GM12874 (cell line): Measurements from ENCODE around the gene ENPP7.

ENCODE experiments used
- TF ChIP-seq, protein P1 (sequence below): IDR thresholded peaks from 2 replicates; pipeline ENCODE4 v1.5.1; 2011; ENCODE audit warnings: low read depth, mild to moderate bottlenecking, control low read depth, low read length, moderate library complexity; ENCODE audit not compliant: insufficient read depth

Gene ENPP7, protein sequence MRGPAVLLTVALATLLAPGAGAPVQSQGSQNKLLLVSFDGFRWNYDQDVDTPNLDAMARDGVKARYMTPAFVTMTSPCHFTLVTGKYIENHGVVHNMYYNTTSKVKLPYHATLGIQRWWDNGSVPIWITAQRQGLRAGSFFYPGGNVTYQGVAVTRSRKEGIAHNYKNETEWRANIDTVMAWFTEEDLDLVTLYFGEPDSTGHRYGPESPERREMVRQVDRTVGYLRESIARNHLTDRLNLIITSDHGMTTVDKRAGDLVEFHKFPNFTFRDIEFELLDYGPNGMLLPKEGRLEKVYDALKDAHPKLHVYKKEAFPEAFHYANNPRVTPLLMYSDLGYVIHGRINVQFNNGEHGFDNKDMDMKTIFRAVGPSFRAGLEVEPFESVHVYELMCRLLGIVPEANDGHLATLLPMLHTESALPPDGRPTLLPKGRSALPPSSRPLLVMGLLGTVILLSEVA

DNA sequence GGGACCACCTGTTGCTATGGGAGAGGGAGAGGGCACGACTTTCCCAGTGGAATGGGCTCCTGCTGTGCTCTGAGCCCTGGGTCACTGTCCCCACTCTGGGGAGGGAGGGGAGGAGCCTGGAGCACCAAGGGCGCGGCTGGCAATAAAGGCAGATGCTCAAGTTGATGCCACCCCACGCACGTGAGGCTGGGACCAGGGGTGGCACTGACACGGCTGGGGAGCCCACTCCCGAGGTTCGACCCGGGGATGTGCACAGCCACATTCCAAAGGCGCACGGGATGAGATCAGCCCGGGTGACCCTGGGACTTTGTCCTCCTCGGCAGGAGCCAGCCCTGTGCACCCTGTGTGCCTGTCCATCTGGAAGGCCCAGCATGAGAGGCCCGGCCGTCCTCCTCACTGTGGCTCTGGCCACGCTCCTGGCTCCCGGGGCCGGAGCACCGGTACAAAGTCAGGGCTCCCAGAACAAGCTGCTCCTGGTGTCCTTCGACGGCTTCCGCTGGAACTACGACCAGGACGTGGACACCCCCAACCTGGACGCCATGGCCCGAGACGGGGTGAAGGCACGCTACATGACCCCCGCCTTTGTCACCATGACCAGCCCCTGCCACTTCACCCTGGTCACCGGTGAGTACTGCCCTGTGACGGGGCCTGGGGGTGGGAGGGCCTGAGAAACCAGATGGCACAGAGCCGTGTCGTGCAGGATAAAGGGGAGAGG lies at the start of gene ENPP7:
Gene ENPP7 (plus strand): TSS at position 175 of the 715 bp plus-strand sequence. CDS start 197 bp downstream, at position 372.
- TF ChIP-seq, protein P1, sequence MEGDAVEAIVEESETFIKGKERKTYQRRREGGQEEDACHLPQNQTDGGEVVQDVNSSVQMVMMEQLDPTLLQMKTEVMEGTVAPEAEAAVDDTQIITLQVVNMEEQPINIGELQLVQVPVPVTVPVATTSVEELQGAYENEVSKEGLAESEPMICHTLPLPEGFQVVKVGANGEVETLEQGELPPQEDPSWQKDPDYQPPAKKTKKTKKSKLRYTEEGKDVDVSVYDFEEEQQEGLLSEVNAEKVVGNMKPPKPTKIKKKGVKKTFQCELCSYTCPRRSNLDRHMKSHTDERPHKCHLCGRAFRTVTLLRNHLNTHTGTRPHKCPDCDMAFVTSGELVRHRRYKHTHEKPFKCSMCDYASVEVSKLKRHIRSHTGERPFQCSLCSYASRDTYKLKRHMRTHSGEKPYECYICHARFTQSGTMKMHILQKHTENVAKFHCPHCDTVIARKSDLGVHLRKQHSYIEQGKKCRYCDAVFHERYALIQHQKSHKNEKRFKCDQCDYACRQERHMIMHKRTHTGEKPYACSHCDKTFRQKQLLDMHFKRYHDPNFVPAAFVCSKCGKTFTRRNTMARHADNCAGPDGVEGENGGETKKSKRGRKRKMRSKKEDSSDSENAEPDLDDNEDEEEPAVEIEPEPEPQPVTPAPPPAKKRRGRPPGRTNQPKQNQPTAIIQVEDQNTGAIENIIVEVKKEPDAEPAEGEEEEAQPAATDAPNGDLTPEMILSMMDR: no peak

DNA sequence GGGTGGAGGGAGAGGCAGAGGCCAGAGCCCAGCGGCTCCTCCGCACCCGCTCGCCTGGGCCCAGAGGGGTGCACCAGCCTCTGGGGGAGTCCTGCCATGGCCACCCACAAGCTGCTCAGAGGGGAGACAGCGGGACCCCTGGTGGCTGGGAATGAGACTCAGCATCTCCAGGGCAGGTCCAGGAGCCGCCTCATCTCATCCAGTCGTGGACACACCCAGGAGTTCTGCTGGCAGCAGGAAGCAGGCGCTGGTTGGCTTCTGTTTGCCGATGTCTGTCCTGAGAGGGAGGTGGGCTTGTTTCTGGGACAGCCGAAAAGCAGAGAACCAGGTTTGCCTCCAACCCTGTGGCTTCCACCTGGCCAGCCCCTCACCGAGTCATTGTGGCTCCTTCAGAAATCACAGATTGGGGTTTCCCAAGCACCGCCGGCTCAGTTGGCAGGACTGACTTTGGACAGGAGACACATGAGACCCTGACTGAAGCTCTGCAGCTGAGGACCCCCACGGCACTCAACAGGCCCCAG lies 49.6 kb upstream of the ENPP7 start:
- TF ChIP-seq, protein P1: no peak

DNA sequence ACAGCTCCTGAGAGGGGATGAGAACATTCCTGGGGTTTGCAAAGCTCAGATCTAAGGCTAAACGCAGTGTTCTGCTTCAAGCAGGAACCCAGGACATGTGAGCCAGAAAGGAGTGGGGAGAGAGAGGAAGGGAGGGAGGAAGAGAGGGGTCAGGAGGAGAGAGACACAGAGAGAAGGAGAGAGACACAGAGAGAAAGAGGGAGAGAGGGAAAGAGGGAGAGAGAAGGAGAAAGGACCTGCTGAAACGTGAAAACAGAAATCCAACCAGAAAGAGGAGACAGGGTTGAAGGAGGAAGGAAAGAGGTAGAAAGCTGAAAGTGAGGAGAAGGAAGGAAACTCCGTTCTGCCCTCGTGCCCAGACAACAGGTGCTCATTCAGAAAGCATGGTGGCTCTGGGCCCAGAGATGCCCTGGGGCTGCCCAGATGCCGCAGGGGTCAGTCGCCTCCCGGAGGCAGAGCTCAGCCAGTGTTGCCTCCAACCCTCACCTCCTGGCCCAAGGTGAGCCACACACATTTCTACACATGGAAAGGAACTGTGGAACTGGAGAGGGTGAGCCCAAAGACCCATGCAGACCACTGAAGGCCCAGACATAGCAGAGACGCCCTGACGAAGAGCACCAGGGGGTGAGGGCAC lies 49.0 kb upstream of the ENPP7 start:
- TF ChIP-seq, protein P1: no peak

DNA sequence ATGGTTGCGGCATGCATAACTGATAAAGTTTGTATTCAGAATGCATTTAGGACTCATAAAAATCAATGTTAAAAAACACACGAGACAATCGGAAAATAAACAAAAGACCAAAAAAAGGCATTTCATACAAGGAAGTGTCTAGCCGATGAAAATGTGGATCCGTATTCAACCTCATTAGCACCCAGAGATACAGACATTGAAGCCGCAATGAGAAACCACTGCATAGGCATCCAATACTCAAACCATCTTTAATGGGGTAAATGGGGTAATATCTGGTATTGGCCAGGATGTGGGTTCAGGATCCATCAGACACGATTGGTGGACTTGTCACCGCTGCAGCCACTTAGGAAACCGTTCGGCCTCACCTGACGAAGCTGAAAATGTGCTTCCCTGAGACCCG lies 47.4 kb upstream of the ENPP7 start:
- TF ChIP-seq, protein P1: no peak

DNA sequence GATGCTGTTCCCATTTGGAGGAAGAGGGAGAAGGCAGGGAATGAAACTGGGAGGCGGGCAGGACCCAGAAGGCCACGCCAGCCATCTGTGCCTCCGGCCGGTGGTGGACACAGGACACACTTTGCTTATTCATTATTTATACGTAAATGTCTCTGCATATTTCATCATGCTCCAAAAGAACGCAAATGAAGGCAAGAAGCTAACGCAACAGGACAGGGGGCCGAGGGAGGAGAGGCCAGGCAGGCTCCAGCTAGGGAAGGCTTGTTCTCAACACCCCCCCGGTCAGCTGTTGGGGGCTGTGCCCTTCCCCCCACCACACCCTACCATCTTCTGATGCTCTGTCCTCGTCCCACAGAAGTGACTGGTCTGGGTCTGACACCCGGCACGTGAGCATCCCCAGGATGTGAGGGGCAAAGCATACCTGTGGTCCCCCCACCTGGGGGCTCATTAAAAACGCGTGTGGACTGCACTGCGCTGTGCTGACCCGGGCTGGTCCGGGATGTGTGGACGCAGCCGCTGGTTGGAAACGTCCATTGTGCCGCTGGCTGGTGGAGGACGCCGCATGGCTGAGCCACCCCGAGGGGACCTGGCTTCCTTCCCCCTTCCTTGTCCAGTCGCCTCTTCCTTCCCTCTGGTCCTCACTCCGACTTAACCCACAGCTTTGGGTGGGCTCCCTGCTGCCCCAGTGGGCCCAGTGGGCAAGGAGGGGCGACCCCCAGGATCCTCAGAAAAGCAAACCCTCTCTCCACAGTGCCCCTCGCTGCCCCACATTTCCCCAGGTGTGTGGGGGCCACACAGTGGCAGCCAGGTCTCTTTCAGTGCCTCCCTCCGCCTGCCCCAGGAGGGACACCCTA lies 46.4 kb upstream of the ENPP7 start:
- TF ChIP-seq, protein P1: no peak

DNA sequence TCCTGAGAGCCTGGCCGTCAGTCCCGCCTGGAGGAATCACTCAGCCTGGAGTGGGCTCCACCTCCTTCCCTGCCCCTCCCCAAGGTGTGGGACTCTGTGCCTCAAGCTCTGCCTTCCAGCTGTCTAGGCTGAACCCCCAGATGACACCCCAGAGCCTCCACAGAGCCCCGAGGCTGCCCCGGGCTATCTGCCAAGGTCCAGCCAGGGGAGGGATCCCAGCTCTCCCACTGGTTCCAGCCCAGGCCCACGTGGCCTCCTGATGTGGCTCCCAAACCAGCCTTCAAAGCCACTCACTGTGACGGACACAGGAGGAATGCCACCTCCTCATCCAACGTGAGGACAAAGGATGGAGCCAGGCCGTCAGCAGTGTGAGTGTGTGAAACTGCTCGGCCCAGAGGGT lies 45.6 kb upstream of the ENPP7 start:
- TF ChIP-seq, protein P1: no peak

DNA sequence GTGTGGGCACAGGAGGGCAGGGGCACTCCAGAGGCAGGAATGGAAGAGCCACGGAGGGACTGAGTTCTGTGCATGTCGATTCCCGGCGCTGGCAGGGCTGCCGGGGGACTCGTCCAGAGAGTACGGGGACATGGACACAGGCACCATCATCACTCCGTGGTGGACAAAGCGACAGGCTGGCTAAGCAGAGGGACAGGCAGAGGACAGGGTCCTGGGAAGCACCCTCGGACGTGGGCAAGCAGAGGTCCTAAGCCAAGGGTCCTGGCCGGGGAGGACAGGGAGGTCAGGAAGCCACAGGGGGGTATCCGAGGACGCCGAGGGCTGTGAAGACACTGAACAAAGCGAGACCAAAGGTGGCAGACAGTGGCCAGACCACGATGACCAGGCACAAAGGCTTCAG lies 44.3 kb upstream of the ENPP7 start:
- TF ChIP-seq, protein P1: no peak
